ENCODE data around the gene IFT20.

The IFT20 gene

GRCh38 chr17:28368306-28368831 is 33.1 kb upstream of the IFT20 start:
- Histone ChIP-seq H3K27me3 (ENCODE audit: insufficient read depth, low read depth) (no peaks in the 10 kb centered on the region; the same call in 1 of the 2 replicates), H4K20me1 (ENCODE audit: insufficient read depth) (no peaks in the 10 kb centered on the region), H3K27ac (no peak overlapping the region), H2AFZ (ENCODE audit: low read depth) (no peak overlapping the region), H3K36me3 (ENCODE audit: insufficient read depth) (no peaks in the 10 kb centered on the region), H3K79me2 (ENCODE audit: insufficient read depth, low read depth) (no peaks in the 10 kb centered on the region), H3K4me1 (ENCODE audit: low read depth, poor library complexity, severe bottlenecking) (peaks cover 14% of the 10 kb centered on the region), H3K4me2 (no peak overlapping the region), H3K4me3 (IDR thresholded peaks at IDR 0.05; ENCODE audit: insufficient read depth, low read depth, low read length) (no peak overlapping the region), H3K9ac (no peak overlapping the region)
- no peak for TF ChIP-seq CTCF (conservative IDR thresholded peaks at IDR 0.05; ENCODE audit: low read depth, low read length)

- Histone ChIP-seq H3K79me2 (ENCODE audit: insufficient read depth, low read depth) (no peaks in the 10 kb centered on the region), H3K9ac (no peak overlapping the region), H2AFZ (ENCODE audit: low read depth) (no peak overlapping the region), H3K4me1 (ENCODE audit: low read depth, poor library complexity, severe bottlenecking) (peaks cover 8% of the 10 kb centered on the region), H3K4me3 (IDR thresholded peaks at IDR 0.05; ENCODE audit: insufficient read depth, low read depth, low read length) (no peak overlapping the region), H3K36me3 (ENCODE audit: insufficient read depth) (no peaks in the 10 kb centered on the region), H3K4me2 (no peak overlapping the region), H4K20me1 (ENCODE audit: insufficient read depth) (no peaks in the 10 kb centered on the region), H3K27ac (no peak overlapping the region), H3K27me3 (ENCODE audit: insufficient read depth, low read depth) (no peaks in the 10 kb centered on the region)
- no peak for TF ChIP-seq CTCF (conservative IDR thresholded peaks at IDR 0.05; ENCODE audit: low read depth, low read length)
Observed at GRCh38 chr17:28367641-28368305, 32.5 kb upstream of the IFT20 start.

- no peak overlapping the region for H3K4me2 ChIP-seq
- H3K27ac ChIP-seq = no peak overlapping the region
- no peaks in the 10 kb centered on the region for H3K79me2 ChIP-seq (ENCODE audit: insufficient read depth, low read depth)
- peak; percentile 43; the same call in 1 of the 2 replicates for TF ChIP-seq CTCF (conservative IDR thresholded peaks at IDR 0.05; ENCODE audit: low read depth, low read length)
- no peak overlapping the region for H3K4me3 ChIP-seq (IDR thresholded peaks at IDR 0.05; ENCODE audit: insufficient read depth, low read depth, low read length)
- no peak overlapping the region for H2AFZ ChIP-seq (ENCODE audit: low read depth)
- H3K27me3 ChIP-seq (ENCODE audit: insufficient read depth, low read depth) = no peaks in the 10 kb centered on the region
- no peaks in the 10 kb centered on the region for H4K20me1 ChIP-seq (ENCODE audit: insufficient read depth)
- no peak overlapping the region for H3K9ac ChIP-seq
- no peaks in the 10 kb centered on the region for H3K36me3 ChIP-seq (ENCODE audit: insufficient read depth)
- peaks cover 5% of the 10 kb centered on the region for H3K4me1 ChIP-seq (ENCODE audit: low read depth, poor library complexity, severe bottlenecking)
Observed at GRCh38 chr17:28366605-28367004, 31.3 kb upstream of the IFT20 start.

GRCh38 chr17:28365487-28365886 is 30.2 kb upstream of the IFT20 start:
- TF ChIP-seq CTCF (conservative IDR thresholded peaks at IDR 0.05; ENCODE audit: low read depth, low read length) = no peak
- H3K4me1 ChIP-seq (ENCODE audit: low read depth, poor library complexity, severe bottlenecking) = no peaks in the 10 kb centered on the region
- no peak overlapping the region for H3K4me2 ChIP-seq
- H3K27ac ChIP-seq = no peak overlapping the region
- no peaks in the 10 kb centered on the region for H3K36me3 ChIP-seq (ENCODE audit: insufficient read depth)
- H3K4me3 ChIP-seq (IDR thresholded peaks at IDR 0.05; ENCODE audit: insufficient read depth, low read depth, low read length) = no peak overlapping the region
- H3K9ac ChIP-seq = no peak overlapping the region
- no peak overlapping the region for H2AFZ ChIP-seq (ENCODE audit: low read depth)
- no peaks in the 10 kb centered on the region for H3K27me3 ChIP-seq (ENCODE audit: insufficient read depth, low read depth)
- no peaks in the 10 kb centered on the region for H3K79me2 ChIP-seq (ENCODE audit: insufficient read depth, low read depth)
- H4K20me1 ChIP-seq (ENCODE audit: insufficient read depth) = no peaks in the 10 kb centered on the region
